Keratinocyte (primary cell): ENCODE measurements around the gene MRGPRD. TPM values are rescaled to one million over a fixed set of nuclear protein-coding genes. Genes with fewer than 3 reads are reported as not detected.

Source experiments
- DNase-seq: peaks from one replicate; pipeline ENCODE4 v3.0.0-alpha.2; 2011; ENCODE audit warnings: low read depth, missing footprints, low spot score
- FAIRE-seq: peaks from 2 replicates; lab custom pipeline; 2011; peaks lifted over from hg19 to GRCh38; lab: Jason Lieb, UNC
- H2AFZ ChIP-seq: 2 replicates; pipeline ENCODE4 v1.6.0; 2012; ENCODE audit warnings: low read length, control low read depth, inconsistent platforms; ENCODE audit not compliant: control insufficient read depth
- H3K27ac ChIP-seq: 2 replicates; pipeline ENCODE4 v1.5.1; 2011; ENCODE audit warnings: low read length; ENCODE audit not compliant: control insufficient read depth, insufficient read depth
- H3K27me3 ChIP-seq: 3 replicates; pipeline ENCODE4 v1.6.0; 2011; ENCODE audit warnings: low read length; ENCODE audit not compliant: control insufficient read depth, insufficient read depth; ENCODE audit errors: extremely low read depth
- H3K36me3 ChIP-seq, 2 experiments: 2 replicates in 1 of 2; 3 replicates in 1 of 2; pipeline ENCODE4 v1.5.1; 2011; ENCODE audit warnings: low read length in 2 of 2, mild to moderate bottlenecking in 1 of 2; ENCODE audit not compliant: control insufficient read depth in 2 of 2, insufficient read depth in 2 of 2; ENCODE audit errors: extremely low read depth in 1 of 2
- H3K4me1 ChIP-seq: 3 replicates; pipeline ENCODE4 v1.5.1; 2011; ENCODE audit warnings: low read length; ENCODE audit not compliant: control insufficient read depth, insufficient read depth; ENCODE audit errors: extremely low read depth
- H3K4me2 ChIP-seq: 3 replicates; pipeline ENCODE4 v1.6.0; 2011; ENCODE audit warnings: low read depth, low read length; ENCODE audit not compliant: control insufficient read depth, insufficient read depth; ENCODE audit errors: extremely low read depth
- H3K4me3 ChIP-seq, 3 experiments: fragments of 200-600 bp in 1 of 3; sonication (generic) in 1 of 3; 2 replicates in 2 of 3; 3 replicates in 1 of 3; pipeline ENCODE4 v1.5.1; 2011 to 2016; ENCODE audit warnings: low read length in 3 of 3, mild to moderate bottlenecking in 3 of 3, control low read depth in 2 of 3, inconsistent platforms in 1 of 3, low read depth in 1 of 3, mixed read lengths in 1 of 3, mixed run types in 1 of 3, moderate library complexity in 1 of 3; ENCODE audit not compliant: control insufficient read depth in 2 of 3, insufficient read depth in 2 of 3; ENCODE audit errors: extremely low read depth in 1 of 3
- H3K79me2 ChIP-seq: 2 replicates; pipeline ENCODE4 v1.6.0; 2012; ENCODE audit warnings: low read length; ENCODE audit not compliant: control insufficient read depth, insufficient read depth
- H3K9ac ChIP-seq: 3 replicates; pipeline ENCODE4 v1.6.0; 2011; ENCODE audit warnings: low read length; ENCODE audit not compliant: control insufficient read depth, insufficient read depth; ENCODE audit errors: extremely low read depth
- H3K9me1 ChIP-seq: 3 replicates; pipeline ENCODE4 v1.6.0; 2011; ENCODE audit warnings: low read length; ENCODE audit not compliant: control insufficient read depth, insufficient read depth; ENCODE audit errors: extremely low read depth
- H3K9me3 ChIP-seq: 2 replicates; pipeline ENCODE4 v1.5.1; 2012; ENCODE audit warnings: low read depth, low read length; ENCODE audit not compliant: control insufficient read depth
- H4K20me1 ChIP-seq: 3 replicates; pipeline ENCODE4 v1.6.0; 2011; ENCODE audit warnings: low read length; ENCODE audit not compliant: control insufficient read depth, insufficient read depth; ENCODE audit errors: extremely low read depth
- CTCF ChIP-seq, 3 experiments: IDR thresholded peaks in 1 of 3; conservative IDR thresholded peaks in 1 of 3; optimal IDR thresholded peaks in 1 of 3; 2 replicates in 2 of 3; 3 replicates in 1 of 3; pipeline versions ENCODE3 to v1.5.1; 2011; ENCODE audit warnings: low read length in 3 of 3, mild to moderate bottlenecking in 3 of 3, moderate library complexity in 2 of 3, control low read depth in 1 of 3, inconsistent platforms in 1 of 3; ENCODE audit not compliant: insufficient read depth in 2 of 3; ENCODE audit errors: extremely low read depth in 1 of 3
- EZH2 ChIP-seq: IDR thresholded peaks from one replicate; pipeline ENCODE4 v1.6.1; 2012; ENCODE audit warnings: inconsistent platforms, mild to moderate bottlenecking, low read length, moderate library complexity
- dilution Hi-C: fragments of 300-500 bp; cut with MboI; formaldehyde crosslinking; loops from one replicate; pipeline ENCODE4 v1.7.0; 2020; ENCODE audit warnings: low sequenced_read_pairs; ENCODE audit not compliant: extremely low pct_ligation_motif_present
- polyA plus RNA-seq, 5 experiments: library from polyadenylated mRNA; depleted of rRNA in 3 of 5; stranded (reverse) in 3 of 5; stranded (forward) in 1 of 5; unstranded in 1 of 5; fragments of >200 nt; gene quantifications; 1 replicate in 1 of 5; 2 replicates in 3 of 5; 3 replicates in 1 of 5; pipeline versions ENCODE4 v1.2.1 to v1.2.3, GENCODE V29; 2011 to 2012; ENCODE audit warnings: missing spikeins in 2 of 5, low read depth in 1 of 5, low replicate concordance in 1 of 5

Gene MRGPRD
- polyA plus RNA-seq, 1 donor (not counting 4 experiments of a cell fraction or from before 2014, with no cell fraction given): not detected

GRCh38 chr11:68987211-68987610 is 6.4 kb upstream of the MRGPRD start:
- Histone ChIP-seq H2AFZ (no peak overlapping the region), H3K79me2 (no peaks in the 10 kb centered on the region), H3K4me2 (no peak overlapping the region), H3K9me3 (no peaks in the 10 kb centered on the region), H3K9ac (no peak overlapping the region), H3K9me1 (no peaks in the 10 kb centered on the region), H3K36me3 (no peaks in the 10 kb centered on the region), H3K4me1 (no peaks in the 10 kb centered on the region), H3K27ac (no peak overlapping the region), H3K4me3 (no peak overlapping the region), H4K20me1 (no peaks in the 10 kb centered on the region), H3K27me3 (peaks cover 8% of the 10 kb centered on the region)
- FAIRE-seq: no peak
- TF ChIP-seq EZH2: no peak
- no peak for TF ChIP-seq CTCF (optimal IDR thresholded peaks at IDR 0.05 in 1 of 3, IDR thresholded peaks at IDR 0.05 in 1 of 3, conservative IDR thresholded peaks at IDR 0.05 in 1 of 3; ENCODE audit: extremely low read depth in 1 of 3, insufficient read depth in 2 of 3, low read length in 3 of 3)
- dilution Hi-C loops: no loop called here
- no peak for DNase-seq

GRCh38 chr11:68983801-68984200 is 3.0 kb upstream of the MRGPRD start:
- TF ChIP-seq EZH2 (no peak), CTCF (optimal IDR thresholded peaks at IDR 0.05 in 1 of 3, IDR thresholded peaks at IDR 0.05 in 1 of 3, conservative IDR thresholded peaks at IDR 0.05 in 1 of 3; ENCODE audit: extremely low read depth in 1 of 3, insufficient read depth in 2 of 3, low read length in 3 of 3) (no peak)
- no peak for FAIRE-seq
- peaks cover 5% of the 10 kb centered on the region for H3K27me3 ChIP-seq
- H3K36me3 ChIP-seq: no peaks in the 10 kb centered on the region
- H3K4me3 ChIP-seq: no peak overlapping the region
- no peak overlapping the region for H2AFZ ChIP-seq
- H3K9me1 ChIP-seq: no peaks in the 10 kb centered on the region
- no peaks in the 10 kb centered on the region for H4K20me1 ChIP-seq
- H3K4me2 ChIP-seq: no peak overlapping the region
- H3K79me2 ChIP-seq: no peaks in the 10 kb centered on the region
- H3K27ac ChIP-seq: no peak overlapping the region
- dilution Hi-C loops: no loop called here
- no peaks in the 10 kb centered on the region for H3K9me3 ChIP-seq
- H3K4me1 ChIP-seq: no peaks in the 10 kb centered on the region
- no peak for DNase-seq
- no peak overlapping the region for H3K9ac ChIP-seq
